Neural progenitor cell (in vitro differentiated cells): ENCODE results near the gene ATXN7. TPM values are rescaled to one million over a fixed set of nuclear protein-coding genes. Genes with fewer than 3 reads are reported as not detected.

Source experiments
- DNase-seq: peaks from one replicate; pipeline ENCODE4 v3.0.0-alpha.2; 2016; ENCODE audit warnings: low spot score
- H2AFZ ChIP-seq: fragments of 200-600 bp; sonication (generic); replicated peaks from 2 replicates; pipeline ENCODE4 v1.6.1; 2016; ENCODE audit warnings: antibody characterized with exemption
- H3F3A ChIP-seq: fragments of 200-600 bp; sonication (generic); 2 replicates; pipeline ENCODE4 v1.6.1; 2016; ENCODE audit warnings: antibody characterized with exemption, low read depth
- H3K27ac ChIP-seq: fragments of 200-600 bp; sonication (generic); 2 replicates; pipeline ENCODE4 v1.5.1; 2016; ENCODE audit warnings: mild to moderate bottlenecking
- H3K27me3 ChIP-seq: fragments of 200-600 bp; sonication (generic); 2 replicates; pipeline ENCODE4 v1.6.1; 2016; ENCODE audit warnings: mild to moderate bottlenecking, moderate library complexity
- H3K36me3 ChIP-seq: fragments of 200-600 bp; sonication (generic); 2 replicates; pipeline ENCODE4 v1.5.1; 2016
- H3K4me1 ChIP-seq: fragments of 200-600 bp; sonication (generic); 2 replicates; pipeline ENCODE4 v1.6.1; 2016; ENCODE audit warnings: mixed run types
- H3K4me2 ChIP-seq: fragments of 200-600 bp; sonication (generic); 2 replicates; pipeline ENCODE4 v1.6.1; 2016
- H3K4me3 ChIP-seq: fragments of 200-600 bp; sonication (generic); 2 replicates; pipeline ENCODE4 v1.5.1; 2016
- H3K79me2 ChIP-seq: fragments of 200-600 bp; sonication (generic); 2 replicates; pipeline ENCODE4 v1.6.1; 2016; ENCODE audit warnings: low read depth
- H3K9ac ChIP-seq: fragments of 200-600 bp; sonication (generic); 2 replicates; pipeline ENCODE4 v1.6.1; 2016
- H3K9me3 ChIP-seq: fragments of 200-600 bp; sonication (generic); 2 replicates; pipeline ENCODE4 v1.5.1; 2016; ENCODE audit warnings: low read depth
- H4K20me1 ChIP-seq: fragments of 200-600 bp; sonication (generic); 2 replicates; pipeline ENCODE4 v1.6.1; 2016; ENCODE audit warnings: low read depth
- H3K27ac Mint-ChIP-seq: 3 replicates; pipeline ENCODE4 v1.8.0; 2021; ENCODE audit warnings: mixed read lengths
- H3K27me3 Mint-ChIP-seq: 2 replicates; pipeline ENCODE4 v1.8.0; 2022; ENCODE audit warnings: low read depth, mild to moderate bottlenecking, inconsistent platforms, moderate library complexity, mixed read lengths; ENCODE audit not compliant: insufficient read depth
- H3K36me3 Mint-ChIP-seq: 3 replicates; pipeline ENCODE4 v1.8.0; 2021; ENCODE audit warnings: mixed read lengths
- H3K4me1 Mint-ChIP-seq: 3 replicates; pipeline ENCODE4 v1.8.0; 2021; ENCODE audit warnings: mixed read lengths
- H3K4me3 Mint-ChIP-seq: 3 replicates; pipeline ENCODE4 v1.8.0; 2021; ENCODE audit warnings: mild to moderate bottlenecking, moderate library complexity, mixed read lengths
- H3K9me3 Mint-ChIP-seq: 3 replicates; pipeline ENCODE4 v1.8.0; 2020; ENCODE audit warnings: mixed read lengths
- EZH2 ChIP-seq: fragments of 200-600 bp; sonication (generic); IDR thresholded peaks from 2 replicates; pipeline ENCODE4 v1.6.1; 2017; ENCODE audit warnings: antibody characterized with exemption, mild to moderate bottlenecking, moderate library complexity
- EZH2phosphoT487 ChIP-seq: fragments of 200-600 bp; sonication (generic); IDR thresholded peaks from 2 replicates; pipeline ENCODE4 v1.6.1; 2017; ENCODE audit warnings: antibody characterized with exemption
- total RNA-seq: library from RNA; depleted of rRNA; stranded (reverse); fragments of >200 nt; gene quantifications from 2 replicates; pipeline ENCODE4 v1.2.3, GENCODE V29; 2015; ENCODE audit warnings: low replicate concordance
- TF ChIP-seq, protein P1 (sequence below): fragments of 200-600 bp; sonication (generic); IDR thresholded peaks from 2 replicates; pipeline ENCODE4 v1.5.1; 2017; ENCODE audit warnings: antibody characterized with exemption, mild to moderate bottlenecking

ATXN7 gene, protein sequence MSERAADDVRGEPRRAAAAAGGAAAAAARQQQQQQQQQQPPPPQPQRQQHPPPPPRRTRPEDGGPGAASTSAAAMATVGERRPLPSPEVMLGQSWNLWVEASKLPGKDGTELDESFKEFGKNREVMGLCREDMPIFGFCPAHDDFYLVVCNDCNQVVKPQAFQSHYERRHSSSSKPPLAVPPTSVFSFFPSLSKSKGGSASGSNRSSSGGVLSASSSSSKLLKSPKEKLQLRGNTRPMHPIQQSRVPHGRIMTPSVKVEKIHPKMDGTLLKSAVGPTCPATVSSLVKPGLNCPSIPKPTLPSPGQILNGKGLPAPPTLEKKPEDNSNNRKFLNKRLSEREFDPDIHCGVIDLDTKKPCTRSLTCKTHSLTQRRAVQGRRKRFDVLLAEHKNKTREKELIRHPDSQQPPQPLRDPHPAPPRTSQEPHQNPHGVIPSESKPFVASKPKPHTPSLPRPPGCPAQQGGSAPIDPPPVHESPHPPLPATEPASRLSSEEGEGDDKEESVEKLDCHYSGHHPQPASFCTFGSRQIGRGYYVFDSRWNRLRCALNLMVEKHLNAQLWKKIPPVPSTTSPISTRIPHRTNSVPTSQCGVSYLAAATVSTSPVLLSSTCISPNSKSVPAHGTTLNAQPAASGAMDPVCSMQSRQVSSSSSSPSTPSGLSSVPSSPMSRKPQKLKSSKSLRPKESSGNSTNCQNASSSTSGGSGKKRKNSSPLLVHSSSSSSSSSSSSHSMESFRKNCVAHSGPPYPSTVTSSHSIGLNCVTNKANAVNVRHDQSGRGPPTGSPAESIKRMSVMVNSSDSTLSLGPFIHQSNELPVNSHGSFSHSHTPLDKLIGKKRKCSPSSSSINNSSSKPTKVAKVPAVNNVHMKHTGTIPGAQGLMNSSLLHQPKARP
- total RNA-seq: 22.4 and 30.4 TPM in 2 replicates

- Histone ChIP-seq H3K27ac (peak within 1 kb of the TSS; percentile 86), H3K36me3 (no peaks in the 10 kb centered on the region), H3F3A (no peaks in the 10 kb centered on the region), H3K4me2 (peak within 1 kb of the TSS; percentile 92), H4K20me1 (peaks cover 9% of the 10 kb centered on the region), H3K9ac (peak within 1 kb of the TSS; percentile 88), H2AFZ (peak within 1 kb of the TSS; percentile 96), H3K79me2 (peaks cover 89% of the 10 kb centered on the region), H3K27me3 (no peaks in the 10 kb centered on the region), H3K9me3 (no peaks in the 10 kb centered on the region), H3K4me1 (peaks cover 14% of the 10 kb centered on the region), H3K4me3 (peak within 1 kb of the TSS; percentile 99)
- no peak for TF ChIP-seq EZH2
- TF ChIP-seq, protein P1, sequence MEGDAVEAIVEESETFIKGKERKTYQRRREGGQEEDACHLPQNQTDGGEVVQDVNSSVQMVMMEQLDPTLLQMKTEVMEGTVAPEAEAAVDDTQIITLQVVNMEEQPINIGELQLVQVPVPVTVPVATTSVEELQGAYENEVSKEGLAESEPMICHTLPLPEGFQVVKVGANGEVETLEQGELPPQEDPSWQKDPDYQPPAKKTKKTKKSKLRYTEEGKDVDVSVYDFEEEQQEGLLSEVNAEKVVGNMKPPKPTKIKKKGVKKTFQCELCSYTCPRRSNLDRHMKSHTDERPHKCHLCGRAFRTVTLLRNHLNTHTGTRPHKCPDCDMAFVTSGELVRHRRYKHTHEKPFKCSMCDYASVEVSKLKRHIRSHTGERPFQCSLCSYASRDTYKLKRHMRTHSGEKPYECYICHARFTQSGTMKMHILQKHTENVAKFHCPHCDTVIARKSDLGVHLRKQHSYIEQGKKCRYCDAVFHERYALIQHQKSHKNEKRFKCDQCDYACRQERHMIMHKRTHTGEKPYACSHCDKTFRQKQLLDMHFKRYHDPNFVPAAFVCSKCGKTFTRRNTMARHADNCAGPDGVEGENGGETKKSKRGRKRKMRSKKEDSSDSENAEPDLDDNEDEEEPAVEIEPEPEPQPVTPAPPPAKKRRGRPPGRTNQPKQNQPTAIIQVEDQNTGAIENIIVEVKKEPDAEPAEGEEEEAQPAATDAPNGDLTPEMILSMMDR: no peak
- Mint-ChIP-seq H3K4me1 (peaks cover 27% of the 10 kb centered on the region), H3K27me3 (peaks cover 4% of the 10 kb centered on the region), H3K4me3 (peak within 1 kb of the TSS; percentile 93), H3K36me3 (peaks cover 14% of the 10 kb centered on the region), H3K27ac (peak within 1 kb of the TSS; percentile 97), H3K9me3 (no peaks in the 10 kb centered on the region)
- peak; percentile 89 for DNase-seq
Measured at GRCh38 chr3:63863150-63864007, at the start of gene ATXN7, which contains the start of gene THOC7. ATXN7 (plus strand) TSS chr3:63863867; CDS start chr3:63912599, 48,732 bp downstream. THOC7 (minus strand) TSS chr3:63863805; CDS start chr3:63863790, 15 bp downstream.

DNA sequence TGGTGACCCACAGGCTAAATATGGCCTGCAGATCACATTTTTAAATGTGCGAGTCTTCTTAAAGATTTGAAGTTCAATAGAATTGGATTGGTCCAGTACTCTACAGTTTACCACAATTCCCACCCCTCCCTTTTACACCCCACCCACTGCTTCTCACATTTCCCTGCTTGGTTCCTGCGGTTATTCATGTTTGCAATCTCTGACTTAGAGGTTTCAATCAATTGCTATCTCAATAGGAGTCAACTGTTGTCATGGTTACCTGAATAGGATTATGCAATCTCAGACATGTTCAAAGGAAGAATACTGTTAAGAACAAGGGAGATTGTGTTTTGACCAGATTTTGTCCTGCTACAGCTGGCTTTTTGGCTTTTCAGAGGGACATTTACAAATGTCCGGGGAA, 49.4 kb upstream of the ATXN7 start:
- peak; percentile 43 for DNase-seq
- TF ChIP-seq EZH2 (no peak), EZH2phosphoT487 (no peak)
- TF ChIP-seq, protein P1: no peak
- H3K4me2 ChIP-seq: peak overlapping the region; percentile 33

GRCh38 chr3:63817225-63817624, 46.4 kb upstream of the ATXN7 start:
- Mint-ChIP-seq H3K36me3 (peaks cover 3% of the 10 kb centered on the region), H3K27ac (peak overlapping the region; percentile 4), H3K4me3 (no peak overlapping the region), H3K9me3 (no peaks in the 10 kb centered on the region), H3K4me1 (peaks cover 33% of the 10 kb centered on the region), H3K27me3 (peaks cover 3% of the 10 kb centered on the region)
- no peak for DNase-seq
- Histone ChIP-seq H3K4me1 (peaks cover 18% of the 10 kb centered on the region), H3K79me2 (no peaks in the 10 kb centered on the region), H3K4me3 (no peak overlapping the region), H2AFZ (no peak overlapping the region), H3K9me3 (no peaks in the 10 kb centered on the region), H3K27me3 (no peaks in the 10 kb centered on the region), H3K9ac (no peak overlapping the region), H3K36me3 (no peaks in the 10 kb centered on the region), H3K27ac (no peak overlapping the region), H3F3A (no peaks in the 10 kb centered on the region), H3K4me2 (no peak overlapping the region), H4K20me1 (no peaks in the 10 kb centered on the region)
- TF ChIP-seq EZH2 (no peak), EZH2phosphoT487 (no peak)
- TF ChIP-seq, protein P1: no peak

More for the DNA sequence above, 49.4 kb upstream of the ATXN7 start:
- Mint-ChIP-seq H3K27me3 (peaks cover 5% of the 10 kb centered on the region), H3K9me3 (no peaks in the 10 kb centered on the region), H3K36me3 (peaks cover 3% of the 10 kb centered on the region), H3K4me1 (peaks cover 33% of the 10 kb centered on the region), H3K27ac (peak overlapping the region; percentile 34), H3K4me3 (peak overlapping the region; percentile 9)
- no peaks in the 10 kb centered on the region for H3K9me3 ChIP-seq
- H3K36me3 ChIP-seq: no peaks in the 10 kb centered on the region
- H3F3A ChIP-seq: no peaks in the 10 kb centered on the region
- no peaks in the 10 kb centered on the region for H3K27me3 ChIP-seq
- no peak overlapping the region for H3K9ac ChIP-seq
- H3K4me3 ChIP-seq: no peak overlapping the region
- H2AFZ ChIP-seq: no peak overlapping the region
- peaks cover 18% of the 10 kb centered on the region for H3K4me1 ChIP-seq
- no peaks in the 10 kb centered on the region for H3K79me2 ChIP-seq
- H4K20me1 ChIP-seq: no peaks in the 10 kb centered on the region
- no peak overlapping the region for H3K27ac ChIP-seq
